ENCODE data around the gene RPS18. TPM values are rescaled to one million over a fixed set of nuclear protein-coding genes. Genes with fewer than 3 reads are reported as not detected.

The RPS18 gene
- total and polyA plus RNA-seq, 2 of the 13 experiments (the other 11 are each of a cell fraction or from before 2014, with no cell fraction given) = 3,896 to 5,806 TPM

DNA sequence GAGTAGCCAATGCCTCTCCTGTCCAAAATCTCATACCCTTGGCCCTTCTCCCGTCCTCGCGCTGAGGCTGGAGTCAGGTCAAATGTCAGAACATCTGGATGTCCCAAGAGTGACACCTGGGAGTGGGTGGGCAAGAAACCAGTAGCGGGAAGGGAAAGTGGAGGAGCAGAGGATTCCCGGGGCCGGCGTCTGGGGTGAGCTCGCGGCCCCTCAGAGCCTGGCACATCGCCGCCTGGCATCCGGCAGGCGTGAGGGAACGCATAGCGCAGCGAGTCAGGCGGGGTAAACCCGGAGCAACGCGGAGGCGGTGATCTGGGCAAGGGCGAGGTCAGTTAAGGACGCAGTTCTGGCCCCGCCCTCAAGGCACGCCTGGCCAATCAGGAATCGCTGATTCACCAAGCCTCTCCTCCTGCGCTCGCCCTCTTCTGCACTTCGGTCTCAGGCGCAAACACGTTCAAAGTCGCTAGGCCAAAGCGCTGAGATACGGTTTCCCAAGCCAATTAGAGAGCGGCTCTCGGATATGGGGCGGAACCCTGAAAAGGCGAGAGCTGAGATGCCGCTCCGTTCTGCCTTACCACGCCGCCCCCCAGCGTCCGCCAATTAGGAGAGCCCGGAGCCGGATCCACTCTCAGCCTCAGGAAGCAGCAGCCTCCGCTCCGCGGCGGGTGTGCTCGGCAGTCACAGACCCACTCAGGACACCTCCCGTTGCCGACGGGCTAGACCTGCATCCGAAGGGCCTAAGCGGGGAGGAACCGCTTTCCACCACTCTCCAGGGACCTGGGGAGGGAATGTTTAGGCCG lies 22.7 kb upstream of the RPS18 start (continued):
- TF ChIP-seq MBNL3 (CRISPR knock-in tag; conservative IDR thresholded peaks at IDR 0.05) = no peak
- TF ChIP-seq HMG20A (CRISPR knock-in tag; IDR thresholded peaks at IDR 0.05; ENCODE audit: borderline replicate concordance) = no peak
- peak; percentile 84; the same call in 1 of the 2 replicates for TF ChIP-seq ARNT2 (CRISPR knock-in tag; IDR thresholded peaks at IDR 0.05; ENCODE audit: low read depth)
- TF ChIP-seq CHD2 (IDR thresholded peaks at IDR 0.05; ENCODE audit: low read depth, low read length) = no peak
- TF ChIP-seq ZNF780A (CRISPR knock-in tag; IDR thresholded peaks at IDR 0.05) = no peak
- TF ChIP-seq ZFP36 (IDR thresholded peaks at IDR 0.05; ENCODE audit: borderline replicate concordance, low read depth, low read length, partially characterized antibody) = no peak
- peak; percentile 52 for TF ChIP-seq IRF2 (CRISPR knock-in tag; IDR thresholded peaks at IDR 0.05)
- no peak for TF ChIP-seq ZNF3 (CRISPR knock-in tag; IDR thresholded peaks at IDR 0.05)
- peak; percentile 94; the same call in 1 of the 2 replicates for TF ChIP-seq EED (CRISPR knock-in tag; IDR thresholded peaks at IDR 0.05)
- peak; percentile 96 for TF ChIP-seq BORCS8-MEF2B (CRISPR knock-in tag; IDR thresholded peaks at IDR 0.05)
- peak; percentile 87; the same call in 1 of the 2 replicates for TF ChIP-seq KLF15 (CRISPR knock-in tag; IDR thresholded peaks at IDR 0.05; ENCODE audit: borderline replicate concordance)
- TF ChIP-seq, protein P1, sequence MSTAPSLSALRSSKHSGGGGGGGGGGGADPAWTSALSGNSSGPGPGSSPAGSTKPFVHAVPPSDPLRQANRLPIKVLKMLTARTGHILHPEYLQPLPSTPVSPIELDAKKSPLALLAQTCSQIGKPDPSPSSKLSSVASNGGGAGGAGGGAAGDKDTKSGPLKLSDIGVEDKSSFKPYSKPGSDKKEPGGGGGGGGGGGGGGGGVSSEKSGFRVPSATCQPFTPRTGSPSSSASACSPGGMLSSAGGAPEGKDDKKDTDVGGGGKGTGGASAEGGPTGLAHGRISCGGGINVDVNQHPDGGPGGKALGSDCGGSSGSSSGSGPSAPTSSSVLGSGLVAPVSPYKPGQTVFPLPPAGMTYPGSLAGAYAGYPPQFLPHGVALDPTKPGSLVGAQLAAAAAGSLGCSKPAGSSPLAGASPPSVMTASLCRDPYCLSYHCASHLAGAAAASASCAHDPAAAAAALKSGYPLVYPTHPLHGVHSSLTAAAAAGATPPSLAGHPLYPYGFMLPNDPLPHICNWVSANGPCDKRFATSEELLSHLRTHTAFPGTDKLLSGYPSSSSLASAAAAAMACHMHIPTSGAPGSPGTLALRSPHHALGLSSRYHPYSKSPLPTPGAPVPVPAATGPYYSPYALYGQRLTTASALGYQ (CRISPR knock-in tag; IDR thresholded peaks at IDR 0.05) = no peak
- TF ChIP-seq, protein P2, sequence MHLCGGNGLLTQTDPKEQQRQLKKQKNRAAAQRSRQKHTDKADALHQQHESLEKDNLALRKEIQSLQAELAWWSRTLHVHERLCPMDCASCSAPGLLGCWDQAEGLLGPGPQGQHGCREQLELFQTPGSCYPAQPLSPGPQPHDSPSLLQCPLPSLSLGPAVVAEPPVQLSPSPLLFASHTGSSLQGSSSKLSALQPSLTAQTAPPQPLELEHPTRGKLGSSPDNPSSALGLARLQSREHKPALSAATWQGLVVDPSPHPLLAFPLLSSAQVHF (CRISPR knock-in tag; IDR thresholded peaks at IDR 0.05) = no peak
- TF ChIP-seq GATAD1 (CRISPR knock-in tag; IDR thresholded peaks at IDR 0.05) = peak; percentile 72
- TF ChIP-seq ATF7 (IDR thresholded peaks at IDR 0.05) = no peak
- peak; percentile 41; the same call in 1 of the 2 replicates for TF ChIP-seq ATF7 (CRISPR knock-in tag; IDR thresholded peaks at IDR 0.05)
- TF ChIP-seq, protein P3, sequence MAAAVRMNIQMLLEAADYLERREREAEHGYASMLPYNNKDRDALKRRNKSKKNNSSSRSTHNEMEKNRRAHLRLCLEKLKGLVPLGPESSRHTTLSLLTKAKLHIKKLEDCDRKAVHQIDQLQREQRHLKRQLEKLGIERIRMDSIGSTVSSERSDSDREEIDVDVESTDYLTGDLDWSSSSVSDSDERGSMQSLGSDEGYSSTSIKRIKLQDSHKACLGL (CRISPR knock-in tag; IDR thresholded peaks at IDR 0.05) = no peak; the same call in 1 of the 2 replicates
- TF ChIP-seq, protein P4, sequence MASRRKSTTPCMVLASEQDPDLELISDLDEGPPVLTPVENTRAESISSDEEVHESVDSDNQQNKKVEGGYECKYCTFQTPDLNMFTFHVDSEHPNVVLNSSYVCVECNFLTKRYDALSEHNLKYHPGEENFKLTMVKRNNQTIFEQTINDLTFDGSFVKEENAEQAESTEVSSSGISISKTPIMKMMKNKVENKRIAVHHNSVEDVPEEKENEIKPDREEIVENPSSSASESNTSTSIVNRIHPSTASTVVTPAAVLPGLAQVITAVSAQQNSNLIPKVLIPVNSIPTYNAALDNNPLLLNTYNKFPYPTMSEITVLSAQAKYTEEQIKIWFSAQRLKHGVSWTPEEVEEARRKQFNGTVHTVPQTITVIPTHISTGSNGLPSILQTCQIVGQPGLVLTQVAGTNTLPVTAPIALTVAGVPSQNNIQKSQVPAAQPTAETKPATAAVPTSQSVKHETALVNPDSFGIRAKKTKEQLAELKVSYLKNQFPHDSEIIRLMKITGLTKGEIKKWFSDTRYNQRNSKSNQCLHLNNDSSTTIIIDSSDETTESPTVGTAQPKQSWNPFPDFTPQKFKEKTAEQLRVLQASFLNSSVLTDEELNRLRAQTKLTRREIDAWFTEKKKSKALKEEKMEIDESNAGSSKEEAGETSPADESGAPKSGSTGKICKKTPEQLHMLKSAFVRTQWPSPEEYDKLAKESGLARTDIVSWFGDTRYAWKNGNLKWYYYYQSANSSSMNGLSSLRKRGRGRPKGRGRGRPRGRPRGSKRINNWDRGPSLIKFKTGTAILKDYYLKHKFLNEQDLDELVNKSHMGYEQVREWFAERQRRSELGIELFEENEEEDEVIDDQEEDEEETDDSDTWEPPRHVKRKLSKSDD (CRISPR knock-in tag; IDR thresholded peaks at IDR 0.05; ENCODE audit: low read depth) = no peak
- TF ChIP-seq ZNF101 (CRISPR knock-in tag; IDR thresholded peaks at IDR 0.05; ENCODE audit: borderline replicate concordance, low read depth) = no peak; the same call in 1 of the 2 replicates
- peak; percentile 62; the same call in 1 of the 2 replicates for TF ChIP-seq ZNF136 (CRISPR knock-in tag; IDR thresholded peaks at IDR 0.05; ENCODE audit: low read depth)
- peak; percentile 93; the same call in 1 of the 2 replicates for TF ChIP-seq ZNF501 (CRISPR knock-in tag; IDR thresholded peaks at IDR 0.05)
- TF ChIP-seq KLF6 (CRISPR knock-in tag; IDR thresholded peaks at IDR 0.05) = peak; percentile 77
- TF ChIP-seq ZNF343 (CRISPR knock-in tag; IDR thresholded peaks at IDR 0.05) = peak; percentile 70; the same call in 1 of the 2 replicates
- peak; percentile 94 for TF ChIP-seq ZNF772 (CRISPR knock-in tag; IDR thresholded peaks at IDR 0.05)
- TF ChIP-seq FOXO1 (CRISPR knock-in tag; IDR thresholded peaks at IDR 0.05) = peak; percentile 13; the same call in 1 of the 2 replicates
- TF ChIP-seq PRPF4 (IDR thresholded peaks at IDR 0.05; ENCODE audit: low read depth, low read length, poor library complexity, severe bottlenecking) = no peak

Measured in HepG2 (cell line).